SH-SY5Y (cell line): ENCODE data around the gene RSPH1.

Experiments used
- GATA2 ChIP-seq: IDR thresholded peaks from 2 replicates; pipeline ENCODE4 v1.6.1; 2011; ENCODE audit warnings: mild to moderate bottlenecking, low read depth, low read length
- GATA3 ChIP-seq: IDR thresholded peaks from 2 replicates; pipeline ENCODE4 v1.6.1; 2011; ENCODE audit warnings: low read depth, mild to moderate bottlenecking, low read length, moderate library complexity

RSPH1 gene

GRCh38 chr21:42465008-42465802 lies 30.8 kb downstream of the RSPH1 start:
- TF ChIP-seq GATA3 (no peak), GATA2 (no peak)

- TF ChIP-seq GATA2 (no peak), GATA3 (no peak)
Observed at GRCh38 chr21:42463861-42464515, 32.0 kb downstream of the RSPH1 start.

- TF ChIP-seq GATA3 (no peak), GATA2 (no peak)
Observed at GRCh38 chr21:42461881-42462877, 33.8 kb downstream of the RSPH1 start.

DNA sequence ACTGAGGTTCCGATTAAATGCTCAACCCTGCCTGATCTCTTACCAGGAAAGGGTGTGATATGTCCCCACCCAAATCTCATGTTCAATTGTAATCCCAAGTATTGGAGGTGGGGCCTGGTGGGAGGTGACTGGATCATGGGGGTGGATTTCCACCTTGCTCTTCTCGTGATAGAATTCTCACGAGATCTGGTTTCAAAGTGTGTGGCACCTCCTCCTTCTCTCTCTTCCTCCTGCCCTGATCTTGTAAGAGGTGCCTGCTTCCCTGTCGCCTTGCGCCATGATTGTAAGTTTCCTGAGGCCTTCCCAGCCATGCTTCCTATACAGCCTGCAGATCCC lies 34.9 kb downstream of the RSPH1 start:
- no peak for TF ChIP-seq GATA3
- TF ChIP-seq GATA2: no peak

- TF ChIP-seq GATA3 (no peak), GATA2 (no peak)
Observed at GRCh38 chr21:42460391-42461184, 35.4 kb downstream of the RSPH1 start.

DNA sequence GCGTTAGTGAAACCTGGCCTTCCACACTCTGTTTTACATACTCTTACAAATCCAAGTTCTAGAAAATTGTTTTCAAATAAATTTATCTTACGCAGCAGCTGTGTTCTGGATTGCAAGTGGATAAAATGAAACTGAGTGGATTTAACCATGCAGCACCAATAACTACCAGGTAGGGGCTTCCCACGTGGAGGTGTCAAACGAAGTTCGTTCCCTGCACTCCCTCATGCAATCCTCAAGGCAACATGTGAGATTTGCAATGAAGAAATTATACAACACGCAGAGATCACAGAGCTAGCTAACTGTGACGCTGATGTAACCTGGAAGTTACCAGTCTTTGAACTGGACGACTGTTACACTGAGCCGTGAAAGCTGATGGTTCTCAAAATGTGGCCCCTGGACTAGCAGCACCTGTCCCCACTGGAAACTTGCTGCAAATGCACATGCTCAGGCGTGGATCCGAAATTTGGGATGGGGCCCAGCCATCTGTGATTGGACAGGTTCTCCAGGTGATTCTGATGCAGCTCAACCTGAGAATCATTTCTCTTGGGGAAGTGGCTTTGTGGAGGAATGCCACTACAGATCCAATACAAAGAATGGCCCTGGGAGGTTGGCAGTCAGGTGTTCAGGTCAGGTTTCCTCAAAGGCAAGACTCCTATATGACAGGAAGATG lies 36.3 kb downstream of the RSPH1 start:
- TF ChIP-seq GATA2: no peak
- TF ChIP-seq GATA3: no peak

- no peak for TF ChIP-seq GATA2
- no peak for TF ChIP-seq GATA3
Observed at GRCh38 chr21:42459082-42459460, 37.0 kb downstream of the RSPH1 start.

DNA sequence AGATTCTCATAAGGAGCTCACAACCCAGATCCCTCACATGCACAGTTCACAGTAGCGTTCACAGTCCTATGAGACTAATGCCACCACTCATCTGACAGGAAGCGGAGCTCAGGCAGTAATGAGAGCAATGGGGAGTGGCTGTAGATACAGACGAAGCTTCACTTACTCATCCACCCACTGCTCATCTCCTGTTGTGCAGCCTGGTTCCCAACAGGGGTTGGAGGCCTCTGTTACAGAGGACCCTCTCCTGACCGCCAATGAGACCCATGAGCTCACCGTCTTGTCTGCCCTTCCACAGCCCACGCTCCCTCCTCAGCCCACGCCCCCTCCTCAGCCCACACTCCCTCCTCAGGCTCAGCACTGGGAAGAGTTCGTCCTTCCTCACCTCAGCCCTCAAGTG lies 39.6 kb downstream of the RSPH1 start:
- TF ChIP-seq GATA2 (no peak), GATA3 (no peak)

DNA sequence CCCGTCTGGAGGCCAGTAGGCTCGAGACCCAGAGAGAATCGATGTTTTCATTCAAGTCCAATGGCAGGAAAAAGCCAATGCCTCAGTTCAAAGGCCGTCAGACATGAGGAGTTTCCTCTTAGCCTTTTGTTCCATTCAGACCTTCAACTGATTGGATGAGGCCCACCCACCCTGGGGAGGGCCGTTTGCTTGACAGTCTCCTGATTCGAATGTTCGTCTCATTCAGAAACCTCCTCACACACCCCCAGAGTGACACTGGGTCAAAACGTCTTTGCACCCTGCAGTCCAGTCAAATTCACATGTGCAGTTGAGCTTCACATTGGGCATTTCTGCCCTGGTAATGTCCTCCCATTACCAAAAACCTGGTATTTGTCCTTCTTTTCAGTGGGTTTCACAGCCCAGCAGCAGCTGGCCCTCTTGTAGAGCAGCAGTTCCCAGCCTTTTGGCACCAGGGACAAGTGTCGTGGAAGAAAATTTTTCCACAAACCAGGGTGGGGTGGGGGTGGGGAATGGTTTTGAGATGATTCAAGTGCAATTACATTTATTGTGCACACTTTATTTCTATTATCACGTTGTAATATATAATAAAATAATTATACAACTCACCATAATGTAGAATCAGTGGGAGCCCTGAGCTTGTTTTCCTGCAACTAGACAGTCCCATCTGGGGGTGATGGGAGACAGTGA lies 40.1 kb downstream of the RSPH1 start:
- TF ChIP-seq GATA3 (no peak), GATA2 (no peak)

DNA sequence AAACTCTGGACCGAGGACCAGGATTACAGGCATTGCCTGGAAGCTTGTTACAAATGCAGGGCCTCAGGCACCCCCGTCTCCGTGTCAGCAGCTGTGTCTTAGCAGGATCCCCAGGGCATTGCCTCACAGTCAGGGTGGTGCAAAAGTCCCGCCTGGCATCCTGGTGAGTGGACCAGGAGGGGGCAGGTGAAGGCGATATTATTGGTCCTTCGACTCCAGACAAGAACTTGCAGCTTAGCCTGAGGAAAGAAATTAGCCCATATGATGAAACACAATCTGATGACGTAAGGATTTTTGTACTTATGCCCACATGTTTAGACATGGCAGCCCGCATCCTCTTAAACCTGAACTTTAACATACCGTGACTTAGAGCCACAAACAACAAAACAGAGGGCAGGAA lies 40.8 kb downstream of the RSPH1 start:
- TF ChIP-seq GATA2: no peak
- TF ChIP-seq GATA3: no peak

- TF ChIP-seq GATA3 (no peak), GATA2 (no peak)
Observed at GRCh38 chr21:42454786-42455185, 41.2 kb downstream of the RSPH1 start.

GRCh38 chr21:42453986-42454570 lies 41.9 kb downstream of the RSPH1 start:
- TF ChIP-seq GATA3 (no peak), GATA2 (no peak)
